ENCODE measurements around the gene CCDC8. TPM values are rescaled to one million over a fixed set of nuclear protein-coding genes. Genes with fewer than 3 reads are reported as not detected.

The CCDC8 gene
- total and polyA plus RNA-seq, 9 donors: 20.1 to 82.6 (median 59.5) TPM

- Histone ChIP-seq H3K4me1 (ENCODE audit: insufficient read depth) (no peaks in the 10 kb centered on the region), H3K27ac (no peak overlapping the region), H3K4me3 (no peak overlapping the region), H3K27me3 (no peaks in the 10 kb centered on the region), H3K9me3 (no peaks in the 10 kb centered on the region), H3K36me3 (no peaks in the 10 kb centered on the region)
- peak in 2 of 5 donors; percentile 9 to 21 for DNase-seq
- intact Hi-C loops (cut with DNase I): no loop called here
- WGBS, 3 donors: 86 to 89% (median 87%) methylated on average over 11 of the region's 11 CpGs
- TF ChIP-seq EP300 (IDR thresholded peaks at IDR 0.05): no peak
- TF ChIP-seq CTCF (IDR thresholded peaks at IDR 0.05): no peak
- TF ChIP-seq POLR2A (IDR thresholded peaks at IDR 0.05): no peak
These were observed 27.7 kb downstream of the CCDC8 start for GRCh38 chr19:46385636-46386035.

- Histone ChIP-seq H3K9me3 (no peaks in the 10 kb centered on the region), H3K36me3 (no peaks in the 10 kb centered on the region), H3K27me3 (no peaks in the 10 kb centered on the region), H3K4me3 (no peak overlapping the region), H3K27ac (no peak overlapping the region), H3K4me1 (ENCODE audit: insufficient read depth) (no peaks in the 10 kb centered on the region)
- DNase-seq: peak in 3 of 5 donors; percentile 11 to 27 (median 12)
- TF ChIP-seq POLR2A (IDR thresholded peaks at IDR 0.05) (no peak), EP300 (IDR thresholded peaks at IDR 0.05) (no peak), CTCF (IDR thresholded peaks at IDR 0.05) (no peak)
- WGBS, 3 donors: 90 to 94% (median 93%) methylated on average over 11 of the region's 11 CpGs
- intact Hi-C loops (cut with DNase I): no loop called here
These were observed 29.0 kb downstream of the CCDC8 start for GRCh38 chr19:46384396-46384795.

DNA sequence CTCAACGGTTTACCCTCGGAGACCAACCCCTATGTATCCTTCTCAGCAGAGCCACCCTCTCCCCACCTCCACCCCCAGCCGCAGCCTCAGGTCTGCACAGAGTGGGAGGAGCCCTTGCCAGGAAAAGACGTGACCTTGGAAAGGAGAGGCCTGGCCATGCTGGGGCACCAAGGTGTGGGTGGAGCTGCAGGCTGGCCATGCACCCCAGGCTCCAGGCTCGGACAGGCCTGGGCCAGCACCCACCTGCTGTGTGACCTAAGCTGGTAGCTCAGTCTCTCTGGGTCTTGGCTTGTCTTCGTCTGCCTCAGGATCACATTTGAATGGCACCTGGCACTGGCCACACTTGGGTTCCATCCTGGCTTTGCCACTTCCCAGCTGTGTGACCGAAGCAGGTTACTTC, 29.5 kb downstream of the CCDC8 start:
- peak in 3 of 5 donors; percentile 13 to 22 (median 14) for DNase-seq
- H3K27me3 ChIP-seq: no peaks in the 10 kb centered on the region
- H3K27ac ChIP-seq: no peak overlapping the region
- TF ChIP-seq CTCF (IDR thresholded peaks at IDR 0.05) (no peak), EP300 (IDR thresholded peaks at IDR 0.05) (no peak), POLR2A (IDR thresholded peaks at IDR 0.05) (no peak)
- H3K4me1 ChIP-seq (ENCODE audit: insufficient read depth): peaks cover 3% of the 10 kb centered on the region
- H3K4me3 ChIP-seq: no peak overlapping the region
- H3K36me3 ChIP-seq: no peaks in the 10 kb centered on the region
- H3K9me3 ChIP-seq: no peaks in the 10 kb centered on the region
- intact Hi-C loops (cut with DNase I): no loop called here
- WGBS, 3 donors: 79 to 85% (median 85%) methylated on average over 7 of the region's 7 CpGs

GRCh38 chr19:46383171-46383815, 30.1 kb downstream of the CCDC8 start:
- H3K4me1 ChIP-seq (ENCODE audit: insufficient read depth): peaks cover 4% of the 10 kb centered on the region
- intact Hi-C loops (cut with DNase I): no loop called here
- 76 to 85% (median 81%) methylated on average over 22 to 23 of the region's 23 CpGs for WGBS, 3 donors
- no peaks in the 10 kb centered on the region for H3K27me3 ChIP-seq
- peak in 1 of 5 donors; percentile 22 for DNase-seq
- TF ChIP-seq CTCF (IDR thresholded peaks at IDR 0.05) (no peak), EP300 (IDR thresholded peaks at IDR 0.05) (no peak), POLR2A (IDR thresholded peaks at IDR 0.05) (no peak)
- no peaks in the 10 kb centered on the region for H3K36me3 ChIP-seq
- H3K9me3 ChIP-seq: no peaks in the 10 kb centered on the region
- H3K27ac ChIP-seq: no peak overlapping the region
- no peak overlapping the region for H3K4me3 ChIP-seq
